HepG2 (cell line): ENCODE results near the gene GLB1L. TPM values are rescaled to one million over a fixed set of nuclear protein-coding genes. Genes with fewer than 3 reads are reported as not detected.
A peak's percentile ranks its signal among the peaks of the same experiment; 100 is the strongest.

ENCODE experiments used
- ATAC-seq: fragments of 200-7000 bp; cut with Tn5 transposase; 3 replicates; pipeline ENCODE4 v1.9.1; 2020; ENCODE audit warnings: mild to moderate bottlenecking, moderate library complexity
- BruUV-seq: library from RNA; stranded (reverse); fragments of 400-500 nt; replicated peaks from 2 replicates; lab custom pipeline; 2021; lab: Mats Ljungman, UMichigan
- CTCF ChIA-PET: fragments of 300-600 bp; formaldehyde crosslinking; extraction: SDS; loops from one replicate; lab custom pipeline; 2021; ENCODE audit warnings: low total read pairs, inconsistent platforms, low intra/inter-chr PET ratio; lab: Yijun Ruan, JAX
- POLR2A ChIA-PET: fragments of 350-600 bp; sonication (Branson Sonifier 250); formaldehyde crosslinking; loops from one replicate; lab custom pipeline; 2020; ENCODE audit warnings: antibody characterized with exemption, inconsistent platforms; lab: Yijun Ruan, JAX
- DNase-seq: peaks from one replicate; pipeline ENCODE4 v3.0.0-alpha.2; 2015; ENCODE audit warnings: low spot score
- FAIRE-seq: peaks from 3 replicates; lab custom pipeline; 2011; peaks lifted over from hg19 to GRCh38; lab: Jason Lieb, UNC
- H2AFZ ChIP-seq: one replicate; pipeline ENCODE4 v1.6.1; 2011; ENCODE audit warnings: low read length, inconsistent platforms
- H3K27ac ChIP-seq: fragments of 300-600 bp; 3 replicates; pipeline ENCODE4 v1.8.0; 2011; ENCODE audit warnings: mixed run types, mild to moderate bottlenecking, mixed read lengths, low read length, inconsistent platforms; ENCODE audit not compliant: insufficient read depth; ENCODE audit errors: extremely low read length
- H3K27me3 ChIP-seq, 2 experiments: fragments of 200-600 bp in 1 of 2; 2 replicates in 1 of 2; 3 replicates in 1 of 2; pipeline versions ENCODE4 v1.6.0 to v1.8.0; 2011; ENCODE audit warnings: low read length in 2 of 2, mild to moderate bottlenecking in 2 of 2, moderate library complexity in 2 of 2, inconsistent platforms in 1 of 2; ENCODE audit not compliant: insufficient read depth in 2 of 2, control insufficient read depth in 1 of 2
- H3K36me3 ChIP-seq, 2 experiments: fragments of 200-600 bp in 1 of 2; replicated peaks in 1 of 2; 2 replicates in 1 of 2; 3 replicates in 1 of 2; pipeline versions ENCODE4 v1.5.1 to v1.8.0; 2011; ENCODE audit warnings: low read length in 2 of 2, inconsistent platforms in 1 of 2; ENCODE audit not compliant: insufficient read depth in 2 of 2, control insufficient read depth in 1 of 2
- H3K4me1 ChIP-seq: 2 replicates; pipeline ENCODE4 v1.5.1; 2012; ENCODE audit warnings: low read length, inconsistent platforms; ENCODE audit not compliant: insufficient read depth
- H3K4me2 ChIP-seq: 2 replicates; pipeline ENCODE4 v1.6.0; 2011; ENCODE audit warnings: low read depth, low read length, inconsistent platforms
- H3K4me3 ChIP-seq, 3 experiments: fragments of 200-600 bp in 1 of 3; sonication (generic), shearing (Covaris generic) in 1 of 3; replicated peaks in 1 of 3; 2 replicates each; pipeline ENCODE4 v1.5.1; 2011 to 2016; ENCODE audit warnings: low read length in 3 of 3, inconsistent platforms in 2 of 3, low read depth in 2 of 3, mild to moderate bottlenecking in 2 of 3, control low read depth in 1 of 3, mixed read lengths in 1 of 3; ENCODE audit not compliant: insufficient read depth in 1 of 3
- H3K79me2 ChIP-seq: one replicate; pipeline ENCODE4 v1.6.1; 2011; ENCODE audit warnings: low read length, inconsistent platforms; ENCODE audit not compliant: insufficient read depth
- H3K9ac ChIP-seq: 2 replicates; pipeline ENCODE4 v1.6.0; 2011; ENCODE audit warnings: mild to moderate bottlenecking, low read depth, low read length, inconsistent platforms; ENCODE audit not compliant: insufficient read depth
- H3K9me3 ChIP-seq: 2 replicates; pipeline ENCODE4 v1.5.1; 2012; ENCODE audit warnings: mild to moderate bottlenecking, low read length
- H4K20me1 ChIP-seq: 2 replicates; pipeline ENCODE4 v1.6.0; 2011; ENCODE audit warnings: inconsistent platforms, mild to moderate bottlenecking, low read length, moderate library complexity; ENCODE audit not compliant: insufficient read depth
- HNRNPLL ChIP-seq: fragments of 200-400 bp; formaldehyde crosslinking; IDR thresholded peaks from 2 replicates; pipeline ENCODE4 v1.6.1; 2017; ENCODE audit warnings: mild to moderate bottlenecking, low read depth, low read length; ENCODE audit not compliant: poor library complexity, severe bottlenecking
- MAFF ChIP-seq: IDR thresholded peaks from 2 replicates; pipeline ENCODE4 v1.6.1; 2011; ENCODE audit warnings: low read depth, low read length, improper control_type of control experiment
- NCOA2 ChIP-seq: sonication (generic); formaldehyde crosslinking; IDR thresholded peaks from 2 replicates; pipeline ENCODE4 v1.8.0; 2022; ENCODE audit warnings: inconsistent platforms
- NR1H2 ChIP-seq: sonication (generic); formaldehyde crosslinking; IDR thresholded peaks from 2 replicates; pipeline ENCODE4 v1.8.1; 2022; ENCODE audit warnings: low read depth, missing genetic modification reagents, borderline replicate concordance
- NRL ChIP-seq: sonication (generic); formaldehyde crosslinking; IDR thresholded peaks from 2 replicates; pipeline ENCODE4 v1.5.0; 2020; ENCODE audit warnings: missing genetic modification reagents, mild to moderate bottlenecking, moderate library complexity, borderline replicate concordance
- PHB2 ChIP-seq: fragments of 450-650 bp; IDR thresholded peaks from 2 replicates; pipeline ENCODE4 v1.6.1; 2018; ENCODE audit not compliant: partially characterized antibody
- RBFOX2 ChIP-seq: fragments of 200-400 bp; formaldehyde crosslinking; IDR thresholded peaks from 2 replicates; pipeline ENCODE4 v1.6.1; 2017; ENCODE audit warnings: low read depth, mild to moderate bottlenecking, low read length
- SMAD9 ChIP-seq: sonication (generic); formaldehyde crosslinking; IDR thresholded peaks from 2 replicates; pipeline ENCODE4 v1.5.1; 2020; ENCODE audit warnings: mild to moderate bottlenecking, missing genetic modification reagents
- TEAD2 ChIP-seq: sonication (generic); formaldehyde crosslinking; IDR thresholded peaks from 2 replicates; pipeline ENCODE4 v1.9.0; 2021; ENCODE audit warnings: missing genetic modification reagents
- YY1 ChIP-seq: IDR thresholded peaks from 2 replicates; pipeline ENCODE4 v1.6.1; 2011; ENCODE audit warnings: low read length, low read depth, moderate library complexity, mild to moderate bottlenecking; ENCODE audit not compliant: insufficient read depth, insufficient replicate concordance
- WGBS: methylation state at CpG from one replicate; pipeline ENCODE4 v1.1.6; 2017; ENCODE audit warnings: low lambda C conversion rate; 5-methylcytosine and 5-hydroxymethylcytosine counted together
- in situ Hi-C: cut with HindIII; loops from 2 replicates; pipeline ENCODE4 v1.10.0; 2017; ENCODE audit warnings: low pct_unique_long_range_greater_than_20kb; ENCODE audit not compliant: extremely low pct_ligation_motif_present
- intact Hi-C: fragments of 100-400 bp; cut with micrococcal nuclease; formaldehyde crosslinking; loops from one replicate; pipeline ENCODE4 v1.10.0; 2022; ENCODE audit not compliant: unreplicated experiment
- polyA plus RNA-seq, 8 experiments: library from polyadenylated mRNA; depleted of rRNA in 3 of 8; stranded (reverse) in 7 of 8; unstranded in 1 of 8; fragments of >200 nt; fragmentation: Illumina TruSeq in 4 of 8; extraction: Trizol in 4 of 8; gene quantifications; 2 replicates each; pipeline versions ENCODE4 v1.2.1 to v1.2.3, GENCODE V29; 2011 to 2016; ENCODE audit warnings: low read depth in 4 of 8, missing spikeins in 1 of 8, mixed read lengths in 1 of 8; ENCODE audit not compliant: insufficient read depth in 1 of 8
- total RNA-seq, 5 experiments: library from RNA; depleted of rRNA; stranded (reverse); fragments of >200 nt; fragmentation: Illumina TruSeq; extraction: Trizol; gene quantifications; 2 replicates each; pipeline ENCODE4 v1.2.3, GENCODE V29; 2016; ENCODE audit warnings: low read depth in 1 of 5
- TF ChIP-seq, protein P1 (sequence below): sonication (generic); formaldehyde crosslinking; IDR thresholded peaks from 2 replicates; pipeline ENCODE4 v1.4.0; 2020; ENCODE audit warnings: mild to moderate bottlenecking, missing genetic modification reagents, borderline replicate concordance
- TF ChIP-seq, protein P2 (sequence below): sonication (generic); formaldehyde crosslinking; IDR thresholded peaks from 2 replicates; pipeline ENCODE4 v1.5.0; 2020; ENCODE audit warnings: mild to moderate bottlenecking, missing genetic modification reagents
- TF ChIP-seq, protein P3 (sequence below): IDR thresholded peaks from 2 replicates; pipeline ENCODE4 v1.6.1; 2016
- TF ChIP-seq, protein P4 (sequence below): IDR thresholded peaks from 2 replicates; pipeline ENCODE4 v1.6.1; 2016; ENCODE audit warnings: mild to moderate bottlenecking

The GLB1L gene
- total and polyA plus RNA-seq, 2 of the 13 experiments (the other 11 are each of a cell fraction or from before 2014, with no cell fraction given) = 6.8 to 7.3 TPM

DNA sequence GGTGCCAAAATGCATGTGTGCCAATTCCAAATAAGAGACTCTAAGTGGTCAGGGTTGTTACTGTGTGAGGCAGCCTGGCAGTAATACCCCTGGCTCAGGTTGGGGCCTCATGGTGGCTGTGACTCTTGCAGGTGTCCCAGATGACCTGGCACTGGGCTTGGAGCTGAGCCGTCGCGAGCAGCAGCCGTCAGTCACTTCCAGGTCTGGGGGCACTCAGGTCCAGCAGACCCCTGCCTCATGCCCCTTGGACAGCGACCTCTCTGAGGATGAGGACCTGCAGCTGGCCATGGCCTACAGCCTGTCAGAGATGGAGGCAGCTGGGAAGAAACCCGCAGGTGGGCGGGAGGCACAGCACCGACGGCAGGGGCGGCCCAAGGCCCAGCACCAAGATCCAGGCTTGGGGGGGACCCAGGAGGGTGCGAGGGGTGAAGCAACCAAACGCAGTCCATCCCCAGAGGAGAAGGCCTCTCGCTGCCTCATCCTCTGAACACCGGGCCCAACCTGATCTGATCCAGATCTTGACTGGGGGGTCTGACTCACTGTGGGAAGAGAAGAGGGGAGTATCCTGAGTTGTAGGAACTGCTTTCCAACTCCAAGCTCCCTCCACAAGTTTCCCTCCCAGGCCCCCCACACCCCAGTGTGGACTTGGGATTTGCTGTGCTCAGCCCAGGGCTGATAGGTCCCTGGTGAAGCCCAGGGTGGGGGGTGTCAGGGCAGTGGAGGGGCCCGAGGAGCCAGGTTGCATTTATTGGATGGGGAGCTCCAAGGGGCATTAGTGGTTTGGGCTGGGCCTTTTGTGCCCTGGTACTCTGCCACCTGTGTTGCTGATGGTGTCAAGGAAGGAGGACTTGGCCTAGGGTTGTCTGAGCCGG lies 39.5 kb upstream of the GLB1L start:
- intact Hi-C loops = no loop called here
- Histone ChIP-seq H3K4me1 (peaks cover 17% of the 10 kb centered on the region), H3K27me3 (no peaks in the 10 kb centered on the region; a peak in 1 of 5 replicates), H3K9ac (no peak overlapping the region), H3K36me3 (peaks cover 4 to 10% of the 10 kb centered on the region in 2 experiments; a peak in 4 of 5 replicates), H2AFZ (no peak overlapping the region), H3K4me3 (no peak overlapping the region), H4K20me1 (no peaks in the 10 kb centered on the region), H3K27ac (no peak overlapping the region), H3K79me2 (no peaks in the 10 kb centered on the region), H3K4me2 (no peak overlapping the region), H3K9me3 (no peaks in the 10 kb centered on the region)
- CTCF ChIA-PET = no interaction called here
- ATAC-seq = no peak
- in situ Hi-C loops = no loop called here
- DNase-seq = no peak
- POLR2A ChIA-PET = no interaction called here
- BruUV-seq = no TSS peak
- FAIRE-seq = no peak
- 96% methylated on average over 16 of the region's 16 CpGs for WGBS
- TF ChIP-seq YY1 (no peak), NCOA2 (CRISPR knock-in tag) (no peak), HNRNPLL (no peak), PHB2 (no peak), NRL (CRISPR knock-in tag) (no peak), SMAD9 (CRISPR knock-in tag) (no peak), RBFOX2 (peak; percentile 49), TEAD2 (CRISPR knock-in tag) (no peak), MAFF (no peak), NR1H2 (CRISPR knock-in tag) (no peak)
- TF ChIP-seq, protein P1, sequence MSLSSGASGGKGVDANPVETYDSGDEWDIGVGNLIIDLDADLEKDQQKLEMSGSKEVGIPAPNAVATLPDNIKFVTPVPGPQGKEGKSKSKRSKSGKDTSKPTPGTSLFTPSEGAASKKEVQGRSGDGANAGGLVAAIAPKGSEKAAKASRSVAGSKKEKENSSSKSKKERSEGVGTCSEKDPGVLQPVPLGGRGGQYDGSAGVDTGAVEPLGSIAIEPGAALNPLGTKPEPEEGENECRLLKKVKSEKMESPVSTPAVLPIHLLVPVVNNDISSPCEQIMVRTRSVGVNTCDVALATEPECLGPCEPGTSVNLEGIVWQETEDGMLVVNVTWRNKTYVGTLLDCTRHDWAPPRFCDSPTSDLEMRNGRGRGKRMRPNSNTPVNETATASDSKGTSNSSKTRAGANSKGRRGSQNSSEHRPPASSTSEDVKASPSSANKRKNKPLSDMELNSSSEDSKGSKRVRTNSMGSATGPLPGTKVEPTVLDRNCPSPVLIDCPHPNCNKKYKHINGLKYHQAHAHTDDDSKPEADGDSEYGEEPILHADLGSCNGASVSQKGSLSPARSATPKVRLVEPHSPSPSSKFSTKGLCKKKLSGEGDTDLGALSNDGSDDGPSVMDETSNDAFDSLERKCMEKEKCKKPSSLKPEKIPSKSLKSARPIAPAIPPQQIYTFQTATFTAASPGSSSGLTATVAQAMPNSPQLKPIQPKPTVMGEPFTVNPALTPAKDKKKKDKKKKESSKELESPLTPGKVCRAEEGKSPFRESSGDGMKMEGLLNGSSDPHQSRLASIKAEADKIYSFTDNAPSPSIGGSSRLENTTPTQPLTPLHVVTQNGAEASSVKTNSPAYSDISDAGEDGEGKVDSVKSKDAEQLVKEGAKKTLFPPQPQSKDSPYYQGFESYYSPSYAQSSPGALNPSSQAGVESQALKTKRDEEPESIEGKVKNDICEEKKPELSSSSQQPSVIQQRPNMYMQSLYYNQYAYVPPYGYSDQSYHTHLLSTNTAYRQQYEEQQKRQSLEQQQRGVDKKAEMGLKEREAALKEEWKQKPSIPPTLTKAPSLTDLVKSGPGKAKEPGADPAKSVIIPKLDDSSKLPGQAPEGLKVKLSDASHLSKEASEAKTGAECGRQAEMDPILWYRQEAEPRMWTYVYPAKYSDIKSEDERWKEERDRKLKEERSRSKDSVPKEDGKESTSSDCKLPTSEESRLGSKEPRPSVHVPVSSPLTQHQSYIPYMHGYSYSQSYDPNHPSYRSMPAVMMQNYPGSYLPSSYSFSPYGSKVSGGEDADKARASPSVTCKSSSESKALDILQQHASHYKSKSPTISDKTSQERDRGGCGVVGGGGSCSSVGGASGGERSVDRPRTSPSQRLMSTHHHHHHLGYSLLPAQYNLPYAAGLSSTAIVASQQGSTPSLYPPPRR (CRISPR knock-in tag) = no peak
- TF ChIP-seq, protein P2, sequence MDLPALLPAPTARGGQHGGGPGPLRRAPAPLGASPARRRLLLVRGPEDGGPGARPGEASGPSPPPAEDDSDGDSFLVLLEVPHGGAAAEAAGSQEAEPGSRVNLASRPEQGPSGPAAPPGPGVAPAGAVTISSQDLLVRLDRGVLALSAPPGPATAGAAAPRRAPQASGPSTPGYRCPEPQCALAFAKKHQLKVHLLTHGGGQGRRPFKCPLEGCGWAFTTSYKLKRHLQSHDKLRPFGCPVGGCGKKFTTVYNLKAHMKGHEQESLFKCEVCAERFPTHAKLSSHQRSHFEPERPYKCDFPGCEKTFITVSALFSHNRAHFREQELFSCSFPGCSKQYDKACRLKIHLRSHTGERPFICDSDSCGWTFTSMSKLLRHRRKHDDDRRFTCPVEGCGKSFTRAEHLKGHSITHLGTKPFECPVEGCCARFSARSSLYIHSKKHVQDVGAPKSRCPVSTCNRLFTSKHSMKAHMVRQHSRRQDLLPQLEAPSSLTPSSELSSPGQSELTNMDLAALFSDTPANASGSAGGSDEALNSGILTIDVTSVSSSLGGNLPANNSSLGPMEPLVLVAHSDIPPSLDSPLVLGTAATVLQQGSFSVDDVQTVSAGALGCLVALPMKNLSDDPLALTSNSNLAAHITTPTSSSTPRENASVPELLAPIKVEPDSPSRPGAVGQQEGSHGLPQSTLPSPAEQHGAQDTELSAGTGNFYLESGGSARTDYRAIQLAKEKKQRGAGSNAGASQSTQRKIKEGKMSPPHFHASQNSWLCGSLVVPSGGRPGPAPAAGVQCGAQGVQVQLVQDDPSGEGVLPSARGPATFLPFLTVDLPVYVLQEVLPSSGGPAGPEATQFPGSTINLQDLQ (CRISPR knock-in tag) = no peak
- TF ChIP-seq, protein P3, sequence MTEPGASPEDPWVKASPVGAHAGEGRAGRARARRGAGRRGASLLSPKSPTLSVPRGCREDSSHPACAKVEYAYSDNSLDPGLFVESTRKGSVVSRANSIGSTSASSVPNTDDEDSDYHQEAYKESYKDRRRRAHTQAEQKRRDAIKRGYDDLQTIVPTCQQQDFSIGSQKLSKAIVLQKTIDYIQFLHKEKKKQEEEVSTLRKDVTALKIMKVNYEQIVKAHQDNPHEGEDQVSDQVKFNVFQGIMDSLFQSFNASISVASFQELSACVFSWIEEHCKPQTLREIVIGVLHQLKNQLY (CRISPR knock-in tag) = no peak
- TF ChIP-seq, protein P4, sequence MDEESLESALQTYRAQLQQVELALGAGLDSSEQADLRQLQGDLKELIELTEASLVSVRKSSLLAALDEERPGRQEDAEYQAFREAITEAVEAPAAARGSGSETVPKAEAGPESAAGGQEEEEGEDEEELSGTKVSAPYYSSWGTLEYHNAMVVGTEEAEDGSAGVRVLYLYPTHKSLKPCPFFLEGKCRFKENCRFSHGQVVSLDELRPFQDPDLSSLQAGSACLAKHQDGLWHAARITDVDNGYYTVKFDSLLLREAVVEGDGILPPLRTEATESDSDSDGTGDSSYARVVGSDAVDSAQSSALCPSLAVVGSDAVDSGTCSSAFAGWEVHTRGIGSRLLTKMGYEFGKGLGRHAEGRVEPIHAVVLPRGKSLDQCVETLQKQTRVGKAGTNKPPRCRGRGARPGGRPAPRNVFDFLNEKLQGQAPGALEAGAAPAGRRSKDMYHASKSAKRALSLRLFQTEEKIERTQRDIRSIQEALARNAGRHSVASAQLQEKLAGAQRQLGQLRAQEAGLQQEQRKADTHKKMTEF (CRISPR knock-in tag) = no peak
